KOPT-K1 (cell line): ENCODE results near the gene DEPDC5.
"Not testable (repeated sequence)": the region's sequence is repeated elsewhere in the genome, so short reads cannot be mapped to it uniquely, and the experiment has no call there.

Source experiments
- H3K27ac ChIP-seq: fragments of 200-600 bp; sonication (generic); 2 replicates; pipeline ENCODE4 v1.5.1; 2016; ENCODE audit warnings: antibody characterized with exemption, mild to moderate bottlenecking, low read depth, low read length; ENCODE audit not compliant: poor library complexity, severe bottlenecking
- H3K36me3 ChIP-seq: fragments of 200-600 bp; sonication (generic); 2 replicates; pipeline ENCODE4 v1.5.1; 2017; ENCODE audit warnings: antibody characterized with exemption, mild to moderate bottlenecking, low read length, moderate library complexity; ENCODE audit not compliant: insufficient read depth
- H3K9me3 ChIP-seq: fragments of 200-600 bp; sonication (generic); 2 replicates; pipeline ENCODE4 v1.5.1; 2017; ENCODE audit warnings: antibody characterized with exemption, low read length, mild to moderate bottlenecking; ENCODE audit not compliant: insufficient read depth, poor library complexity, severe bottlenecking

DEPDC5 gene

DNA sequence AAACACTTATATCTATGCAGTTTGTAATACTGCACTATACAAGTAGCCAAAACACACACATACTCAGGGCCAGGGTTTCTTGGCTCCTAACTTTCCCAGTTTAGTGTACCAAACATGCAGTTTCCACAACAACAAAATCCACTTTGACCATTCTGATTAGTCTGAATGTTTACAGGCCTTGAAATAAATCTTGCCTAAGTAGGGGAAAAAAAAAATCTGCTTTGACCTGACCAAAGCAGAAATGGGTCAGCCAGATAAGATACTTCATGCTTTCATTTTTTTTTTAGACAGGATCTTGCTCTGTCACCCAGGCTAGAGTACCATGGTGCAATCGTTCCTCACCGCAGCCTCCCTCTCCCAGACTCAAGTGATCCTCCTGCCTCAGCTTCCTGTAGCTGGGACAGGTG, 14.0 kb upstream of the DEPDC5 start:
- peaks cover 77% of the 10 kb centered on the region for H3K36me3 ChIP-seq
- H3K9me3 ChIP-seq = no peaks in the 10 kb centered on the region
- no peak overlapping the region for H3K27ac ChIP-seq

DNA sequence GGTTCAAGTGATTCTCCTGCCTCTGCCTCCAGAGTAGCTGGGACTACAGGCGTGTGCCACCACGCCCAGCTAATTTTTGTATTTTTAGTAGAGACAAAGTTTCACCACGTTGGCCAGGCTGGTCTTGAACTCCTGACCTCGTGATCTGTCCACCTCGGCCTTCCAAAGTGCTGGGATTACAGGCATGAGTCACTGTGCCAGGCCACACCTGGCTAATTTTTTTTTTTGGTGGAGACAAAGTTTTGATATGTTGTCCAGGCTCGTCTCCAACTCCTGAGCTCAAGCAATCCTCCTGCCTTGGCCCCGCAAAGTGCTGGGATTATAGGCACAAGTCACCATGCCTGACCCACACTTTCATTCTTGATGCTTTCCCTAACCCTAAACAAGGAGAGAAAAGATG, 13.5 kb upstream of the DEPDC5 start:
- H3K9me3 ChIP-seq, H3K27ac ChIP-seq: not testable (repeated sequence)
- H3K36me3 ChIP-seq = peaks cover 75% of the 10 kb centered on the region

DNA sequence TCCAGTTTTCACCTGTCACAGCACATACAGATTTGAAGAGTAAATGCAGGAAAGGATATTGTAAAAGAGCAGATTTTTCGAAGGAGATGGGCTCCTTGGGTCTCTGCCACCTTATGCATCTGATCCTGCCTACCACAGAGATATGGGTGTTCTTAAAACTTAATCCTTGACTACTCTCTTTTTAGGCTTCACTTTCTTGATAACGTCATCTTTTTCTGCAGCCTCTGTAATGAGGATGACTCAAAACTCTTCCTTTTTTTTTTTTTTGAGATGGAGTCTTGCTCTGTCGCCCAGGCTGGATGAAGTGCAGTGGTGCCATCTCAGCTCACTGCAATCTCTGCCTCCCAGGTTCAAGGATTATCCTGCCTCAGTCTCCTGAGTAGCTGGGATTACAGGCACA, 11.7 kb upstream of the DEPDC5 start:
- Histone ChIP-seq H3K36me3 (peaks cover 72% of the 10 kb centered on the region), H3K9me3 (no peaks in the 10 kb centered on the region), H3K27ac (no peak overlapping the region)

DNA sequence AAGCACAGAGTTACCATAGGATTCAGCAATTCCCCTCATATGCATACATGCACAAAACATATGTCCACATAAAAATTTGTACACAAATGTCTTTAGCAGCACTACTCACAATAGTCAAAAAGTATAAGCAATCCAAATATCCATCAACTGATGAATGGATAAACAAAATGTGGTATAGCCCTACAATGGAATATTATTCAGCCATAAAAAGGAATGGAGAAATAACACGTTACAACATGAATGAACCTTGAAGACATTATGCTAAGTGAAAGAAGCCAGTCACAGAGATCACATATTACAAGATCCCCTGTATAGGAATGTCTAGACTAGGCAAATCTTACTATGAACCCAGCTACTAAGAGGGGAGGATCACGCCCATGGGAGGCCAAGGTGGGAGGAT, 11.1 kb upstream of the DEPDC5 start:
- no peak overlapping the region for H3K27ac ChIP-seq
- no peaks in the 10 kb centered on the region for H3K9me3 ChIP-seq
- peaks cover 72% of the 10 kb centered on the region for H3K36me3 ChIP-seq

DNA sequence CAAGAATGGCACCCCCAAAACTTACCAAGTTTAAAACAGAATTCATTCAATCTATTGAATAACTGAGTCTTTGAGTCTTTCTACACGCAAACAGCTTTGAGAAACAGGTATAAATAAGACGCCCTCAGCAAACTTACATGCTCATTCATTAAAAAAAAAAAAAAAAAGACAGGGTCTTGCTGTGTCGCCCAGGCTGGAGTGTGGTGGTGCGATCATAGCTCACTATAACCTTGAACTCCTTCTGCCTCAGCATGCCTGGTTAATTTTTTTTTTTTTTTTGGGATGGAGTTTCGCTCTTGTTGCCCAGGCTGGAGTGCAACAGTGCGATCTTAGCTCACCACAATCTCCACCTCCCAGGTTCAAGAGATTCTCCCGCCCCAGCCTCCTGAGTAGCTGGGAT, 9.9 kb upstream of the DEPDC5 start:
- H3K36me3 ChIP-seq = peaks cover 66% of the 10 kb centered on the region
- no peaks in the 10 kb centered on the region for H3K9me3 ChIP-seq
- H3K27ac ChIP-seq = no peak overlapping the region

DNA sequence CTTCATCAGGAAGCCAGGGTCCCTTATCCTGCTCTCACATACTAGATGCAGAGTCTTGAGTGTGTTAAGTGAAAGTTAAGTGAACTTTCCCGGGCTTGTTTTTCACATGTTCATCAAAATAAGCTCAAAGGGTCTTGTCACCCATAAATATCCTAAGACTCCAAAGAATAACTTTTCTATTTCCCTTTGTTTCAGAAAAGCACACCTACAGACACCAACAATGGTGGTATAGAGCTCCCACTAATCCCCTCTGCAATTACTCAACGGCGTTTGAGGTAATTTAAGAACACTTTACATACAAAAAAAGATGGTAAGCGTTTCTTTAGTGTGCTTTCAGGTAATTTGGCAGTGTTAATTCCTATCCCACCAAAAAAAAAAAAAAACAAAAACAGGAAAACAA, 6.4 kb upstream of the DEPDC5 start:
- no peak overlapping the region for H3K27ac ChIP-seq
- peaks cover 35% of the 10 kb centered on the region for H3K36me3 ChIP-seq
- no peaks in the 10 kb centered on the region for H3K9me3 ChIP-seq

DNA sequence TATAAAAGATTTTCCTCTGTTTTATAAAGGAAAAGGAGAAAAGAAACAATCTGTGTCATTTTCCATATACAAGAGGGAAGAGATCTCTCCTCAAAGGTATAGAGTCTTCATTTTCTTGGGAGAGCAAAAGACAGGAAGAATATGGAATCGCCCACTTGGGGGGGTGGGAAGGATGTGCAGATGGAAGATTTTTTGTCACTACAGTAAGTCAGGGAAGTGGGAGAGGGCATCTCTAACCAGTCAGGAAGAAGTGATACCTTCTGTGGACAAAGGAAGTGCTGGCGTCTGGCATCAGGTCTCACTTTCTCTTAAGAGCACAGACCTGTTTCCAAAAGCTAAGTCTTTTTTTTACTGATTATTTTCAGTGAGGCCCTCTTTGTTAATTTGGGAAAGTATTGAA, 5.3 kb upstream of the DEPDC5 start:
- Histone ChIP-seq H3K27ac (peak overlapping the region; percentile 81), H3K36me3 (peaks cover 28% of the 10 kb centered on the region), H3K9me3 (no peaks in the 10 kb centered on the region)

DNA sequence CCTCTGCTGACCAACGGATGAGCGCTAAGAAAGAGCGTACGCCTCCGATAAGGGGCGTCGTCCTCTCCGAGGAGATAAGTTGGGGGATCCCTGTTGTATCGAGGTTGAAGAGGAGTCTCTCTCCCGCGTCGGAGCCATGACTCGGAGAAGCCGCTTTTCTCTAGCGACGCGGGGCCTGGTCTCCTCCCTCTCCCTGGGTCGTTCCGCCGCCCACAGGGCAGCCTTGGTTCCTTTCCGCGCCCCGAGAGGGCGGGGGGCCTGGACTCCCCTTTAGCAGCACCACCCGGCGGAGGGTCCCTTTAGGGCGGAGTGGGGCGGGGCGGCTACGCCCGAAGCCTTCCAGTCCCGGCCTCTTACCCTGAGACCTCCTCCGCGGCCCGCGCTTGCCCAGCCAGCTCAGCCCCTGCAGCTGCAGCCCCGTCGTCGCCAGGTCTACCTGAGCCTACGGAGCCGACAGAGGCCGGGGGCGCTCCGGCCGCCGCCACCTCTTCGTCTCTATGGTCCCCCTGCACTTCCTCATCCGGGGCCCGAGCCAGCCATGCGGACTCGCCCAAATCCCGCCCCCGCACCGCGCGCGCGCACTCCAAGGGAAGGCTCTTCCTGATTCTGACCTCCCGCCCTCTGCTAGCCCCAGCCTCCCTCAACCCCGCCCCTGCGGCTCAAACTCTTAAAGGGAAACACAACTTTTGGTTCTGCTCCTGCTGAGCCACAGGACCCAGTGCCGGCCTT, 4.0 kb upstream of the DEPDC5 start, which contains the start of gene PRR14L:
Gene PRR14L, minus strand, starts transcription at position 497 of the 729 bp plus-strand sequence. CDS start 11,272 bp downstream, outside the sequence.
- Histone ChIP-seq H3K27ac (peak within 1 kb of the TSS; percentile 81), H3K9me3 (no peaks in the 10 kb centered on the region), H3K36me3 (peaks cover 23% of the 10 kb centered on the region)

DNA sequence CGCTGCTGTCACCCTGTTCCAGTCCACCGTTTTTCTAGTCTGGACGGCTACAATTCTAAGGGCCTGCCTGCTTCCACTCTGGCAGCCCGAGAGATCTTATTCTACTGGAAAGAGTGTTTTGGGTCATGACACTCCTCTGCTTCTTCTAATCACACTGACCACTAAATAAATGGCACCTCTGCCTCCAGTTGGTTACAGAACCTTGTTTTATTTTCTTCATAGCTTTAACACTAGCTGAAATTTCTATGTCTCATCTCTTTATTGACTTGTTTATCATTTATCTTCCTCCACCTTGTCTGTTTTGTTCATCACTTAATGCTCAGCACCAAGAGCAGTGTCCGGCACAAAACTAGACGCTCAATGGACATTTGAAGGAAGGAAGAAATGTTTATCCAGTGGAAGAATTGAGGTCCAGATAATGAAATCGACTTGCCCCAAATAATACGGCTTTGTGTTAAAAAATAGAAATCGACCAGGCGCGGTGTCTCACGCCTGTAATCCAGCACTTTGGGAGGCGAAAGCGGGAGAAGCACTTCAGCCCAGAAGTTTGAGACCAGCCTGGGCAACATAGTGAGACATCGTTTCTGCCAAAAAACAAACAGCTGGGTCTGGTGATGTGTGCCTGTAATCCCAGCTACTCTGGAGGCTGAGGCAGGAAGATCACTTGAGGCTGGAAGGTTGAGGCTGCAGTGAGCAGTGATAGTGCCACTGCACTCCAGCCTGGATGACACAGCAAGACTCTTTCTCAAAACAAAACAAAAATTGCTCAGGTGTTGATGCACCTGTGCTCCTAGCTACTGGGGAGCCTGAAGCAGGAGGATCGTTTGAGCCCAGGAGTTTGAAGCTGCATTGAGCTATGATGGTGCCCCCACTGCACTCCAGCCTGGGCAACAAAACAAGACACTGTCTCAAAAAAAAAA, 3.2 kb upstream of the DEPDC5 start:
- H3K36me3 ChIP-seq = peaks cover 21% of the 10 kb centered on the region

DNA sequence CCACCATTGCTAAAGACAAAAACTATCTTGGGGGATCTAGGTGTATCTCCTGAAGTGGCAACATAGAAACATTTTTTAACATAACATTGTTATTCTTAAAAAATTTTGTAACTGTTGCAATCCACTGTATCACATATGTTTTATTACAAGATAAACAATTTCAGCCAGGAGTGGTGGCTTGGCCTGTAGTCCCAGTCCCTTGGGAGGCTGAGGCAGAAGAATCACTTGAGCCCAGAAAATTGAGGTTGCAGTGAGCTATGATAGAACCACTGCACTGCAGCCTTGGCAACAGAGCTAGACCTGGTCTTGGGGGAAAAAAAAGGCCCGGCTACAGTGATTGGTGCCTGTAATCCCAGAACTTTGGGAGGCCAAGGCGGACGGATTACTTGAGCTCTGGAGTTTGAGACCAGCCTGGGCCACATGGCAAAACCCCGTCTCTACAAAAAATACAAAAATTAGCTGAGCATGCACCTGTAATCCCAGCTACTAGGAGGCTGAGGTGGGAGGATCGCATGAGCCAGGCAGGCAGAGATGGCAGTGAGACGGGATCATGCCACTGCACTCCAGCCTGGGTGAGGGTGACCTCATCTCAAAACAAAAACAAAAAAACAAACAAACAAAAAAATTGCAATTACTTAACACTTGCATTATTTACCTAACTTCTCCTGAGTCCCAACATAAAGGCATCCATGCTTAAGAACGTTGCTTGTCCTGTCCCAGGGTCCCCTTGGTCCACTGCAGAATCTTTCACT, 1.5 kb upstream of the DEPDC5 start:
- Histone ChIP-seq H3K27ac (no peak overlapping the region), H3K36me3 (peaks cover 14% of the 10 kb centered on the region), H3K9me3 (no peaks in the 10 kb centered on the region)

More for the DNA sequence above, 3.2 kb upstream of the DEPDC5 start:
- Histone ChIP-seq H3K27ac (peak overlapping the region; percentile 81), H3K9me3 (no peaks in the 10 kb centered on the region)

DNA sequence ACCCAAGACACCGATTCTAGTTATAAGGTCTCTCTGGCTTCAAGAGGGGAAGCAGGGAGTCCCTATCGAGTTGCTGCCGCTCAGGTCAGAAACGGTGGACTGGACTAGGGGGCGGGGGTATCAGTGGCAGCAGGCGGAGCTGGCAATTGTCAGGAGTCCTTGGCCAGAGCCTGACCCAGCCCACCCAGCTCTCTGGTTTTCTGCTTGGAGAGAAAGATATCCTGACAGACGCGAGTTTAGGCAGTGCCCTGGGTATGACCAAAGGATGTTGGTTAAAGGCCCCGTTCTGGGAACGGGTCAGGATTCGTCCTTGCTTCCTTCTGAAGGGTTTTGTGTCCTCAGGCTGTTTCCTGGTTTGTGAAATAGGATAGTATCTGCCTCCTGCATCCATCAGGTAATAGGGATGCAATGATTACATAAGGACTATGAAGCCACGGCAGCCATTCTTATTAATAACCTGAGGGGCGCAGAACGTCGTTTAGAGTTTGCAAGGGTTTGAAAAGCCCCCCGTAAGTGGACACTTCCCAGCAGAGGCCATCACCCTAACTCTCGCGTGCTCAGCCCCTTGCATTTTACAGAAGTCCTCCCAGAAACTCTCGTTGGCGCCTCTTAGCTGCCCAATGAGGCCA, 700 bp upstream of the DEPDC5 start:
- H3K36me3 ChIP-seq = peaks cover 9% of the 10 kb centered on the region; the same call in 1 of the 2 replicates
- H3K27ac ChIP-seq = peak overlapping the region; percentile 82
- H3K9me3 ChIP-seq = no peaks in the 10 kb centered on the region

DNA sequence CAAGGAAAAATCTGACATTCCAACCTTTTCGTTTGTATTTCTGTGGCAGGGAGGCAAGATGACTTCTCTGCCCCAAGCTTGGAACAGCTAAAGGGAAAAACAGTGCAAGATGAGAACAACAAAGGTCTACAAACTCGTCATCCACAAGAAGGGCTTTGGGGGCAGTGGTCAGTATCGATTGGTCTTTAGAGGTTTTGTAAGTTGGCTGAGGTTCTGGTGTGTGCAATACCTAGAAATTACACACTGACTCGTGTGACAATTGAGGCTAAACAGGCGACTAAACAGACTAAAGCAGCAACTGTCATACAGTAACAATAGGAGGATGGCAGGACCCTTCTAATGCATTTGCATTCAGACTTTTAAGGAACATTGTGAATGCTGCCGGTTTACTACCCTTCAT, 994 bp downstream of the DEPDC5 start:
- Histone ChIP-seq H3K36me3 (peaks cover 19% of the 10 kb centered on the region; the same call in 1 of the 2 replicates), H3K27ac (peak overlapping the region; percentile 82)

DNA sequence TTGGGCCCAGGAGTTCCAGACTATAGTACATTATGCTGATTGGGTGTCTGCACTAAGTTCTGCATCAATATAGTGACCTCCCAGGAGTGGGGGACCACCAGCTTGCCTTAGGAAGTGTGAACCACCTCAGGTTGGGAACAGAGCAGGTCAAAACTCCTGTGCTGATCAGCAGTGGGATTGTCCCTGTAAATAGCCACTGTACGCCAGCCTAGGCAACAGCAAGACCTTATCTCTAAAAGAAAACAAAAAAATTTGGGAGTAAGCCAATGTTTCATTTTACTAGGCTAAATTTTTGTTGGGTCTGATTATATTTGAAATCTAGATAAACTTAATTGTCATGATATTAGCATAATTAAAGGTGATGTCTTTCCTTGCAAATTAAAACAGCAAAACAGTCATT, 3.4 kb downstream of the DEPDC5 start:
- Histone ChIP-seq H3K36me3 (peaks cover 40% of the 10 kb centered on the region), H3K27ac (no peak overlapping the region), H3K9me3 (no peaks in the 10 kb centered on the region)

More for the DNA sequence above, 994 bp downstream of the DEPDC5 start:
- no peaks in the 10 kb centered on the region for H3K9me3 ChIP-seq

DNA sequence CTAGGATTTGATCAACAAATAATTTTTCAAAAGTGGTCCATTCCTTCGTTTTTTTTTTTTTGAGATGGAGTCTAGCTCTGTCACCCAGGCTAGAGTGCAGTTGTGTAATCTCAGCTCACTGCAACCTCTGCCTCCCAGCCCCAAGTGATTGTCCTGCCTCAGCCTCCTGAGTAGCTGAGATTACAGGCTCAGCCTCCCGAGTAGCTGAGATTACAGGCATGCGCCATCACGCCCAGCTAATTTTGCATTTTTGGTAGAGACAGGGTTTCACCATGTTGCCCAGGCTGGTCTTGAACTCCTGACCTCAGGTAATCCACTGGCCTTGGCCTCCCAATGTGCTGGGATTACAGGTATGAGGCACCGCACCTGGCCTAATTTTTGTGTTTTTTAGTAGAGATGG, 5.0 kb downstream of the DEPDC5 start:
- not testable (repeated sequence) for H3K27ac ChIP-seq, H3K9me3 ChIP-seq
- peaks cover 47% of the 10 kb centered on the region for H3K36me3 ChIP-seq
